GM23338 (cell line): ENCODE measurements around the gene RAPGEF5. TPM values are rescaled to one million over a fixed set of nuclear protein-coding genes. Genes with fewer than 3 reads are reported as not detected.

ENCODE experiments used
- ATAC-seq: fragments of 200-7000 bp; cut with Tn5 transposase; 3 replicates; pipeline ENCODE4 v1.9.1; 2020
- DNase-seq: peaks from one replicate; pipeline ENCODE4 v3.0.0-alpha.2; 2015; ENCODE audit warnings: low spot score
- H2AFZ ChIP-seq: fragments of 200-600 bp; sonication (generic); 2 replicates; pipeline ENCODE4 v1.8.0; 2016; ENCODE audit warnings: antibody characterized with exemption, mild to moderate bottlenecking, moderate library complexity
- H3F3A ChIP-seq: fragments of 200-600 bp; sonication (generic); replicated peaks from 2 replicates; pipeline ENCODE4 v1.8.0; 2017; ENCODE audit warnings: antibody characterized with exemption, mixed run types, low read depth
- H3K27ac ChIP-seq: fragments of 200-600 bp; sonication (generic); 2 replicates; pipeline ENCODE4 v1.6.1; 2016; ENCODE audit warnings: low read depth
- H3K27me3 ChIP-seq: fragments of 200-600 bp; sonication (generic); 2 replicates; pipeline ENCODE4 v1.8.0; 2016; ENCODE audit warnings: mild to moderate bottlenecking, mixed run types, moderate library complexity; ENCODE audit not compliant: insufficient read depth
- H3K36me3 ChIP-seq: fragments of 200-600 bp; sonication (generic); 2 replicates; pipeline ENCODE4 v1.8.0; 2016; ENCODE audit warnings: mild to moderate bottlenecking; ENCODE audit not compliant: insufficient read depth
- H3K4me1 ChIP-seq: fragments of 200-600 bp; sonication (generic); 2 replicates; pipeline ENCODE4 v1.8.0; 2016; ENCODE audit warnings: mild to moderate bottlenecking, moderate library complexity; ENCODE audit not compliant: insufficient read depth
- H3K4me2 ChIP-seq: fragments of 200-600 bp; sonication (generic); 2 replicates; pipeline ENCODE4 v1.7.1; 2017; ENCODE audit warnings: mixed run types
- H3K4me3 ChIP-seq: fragments of 200-600 bp; sonication (generic); 2 replicates; pipeline ENCODE4 v1.6.1; 2016; ENCODE audit warnings: mixed run types
- H3K79me2 ChIP-seq: fragments of 200-600 bp; sonication (generic); replicated peaks from 2 replicates; pipeline ENCODE4 v1.8.0; 2017; ENCODE audit warnings: mild to moderate bottlenecking; ENCODE audit not compliant: insufficient read depth
- H3K9me2 ChIP-seq: fragments of 200-600 bp; sonication (generic); 2 replicates; pipeline ENCODE4 v1.8.0; 2017; ENCODE audit not compliant: insufficient read depth
- H4K20me1 ChIP-seq: fragments of 200-600 bp; sonication (generic); replicated peaks from 2 replicates; pipeline ENCODE4 v1.8.0; 2017; ENCODE audit warnings: mild to moderate bottlenecking; ENCODE audit not compliant: insufficient read depth
- H3K27ac Mint-ChIP-seq: 2 replicates; pipeline ENCODE4 v1.8.0; 2020; ENCODE audit warnings: inconsistent platforms, mild to moderate bottlenecking, moderate library complexity, mixed read lengths
- H3K27me3 Mint-ChIP-seq: 3 replicates; pipeline ENCODE4 v1.8.0; 2022; ENCODE audit warnings: low read depth, mild to moderate bottlenecking, moderate library complexity, mixed read lengths, inconsistent platforms; ENCODE audit not compliant: insufficient read depth, poor library complexity
- H3K36me3 Mint-ChIP-seq: 3 replicates; pipeline ENCODE4 v1.8.0; 2021; ENCODE audit warnings: low read depth, mild to moderate bottlenecking, inconsistent platforms, moderate library complexity, mixed read lengths
- H3K4me1 Mint-ChIP-seq: 3 replicates; pipeline ENCODE4 v1.8.0; 2020; ENCODE audit warnings: mild to moderate bottlenecking, inconsistent platforms, mixed read lengths
- H3K4me3 Mint-ChIP-seq: 3 replicates; pipeline ENCODE4 v1.8.0; 2021; ENCODE audit warnings: moderate library complexity, mild to moderate bottlenecking, inconsistent platforms, mixed read lengths
- H3K9me3 Mint-ChIP-seq: 3 replicates; pipeline ENCODE4 v1.8.0; 2020; ENCODE audit warnings: moderate library complexity, mild to moderate bottlenecking, inconsistent platforms, mixed read lengths
- CREB1 ChIP-seq: fragments of 250-450 bp; sonication (Bioruptor Pico); IDR thresholded peaks from 2 replicates; pipeline ENCODE4 v1.5.0; 2020; ENCODE audit warnings: low read depth, mild to moderate bottlenecking, moderate library complexity
- CTCF ChIP-seq, 2 experiments: fragments of 200-600 bp in 1 of 2; sonication (generic) in 1 of 2; conservative IDR thresholded peaks; 2 replicates each; pipeline versions ENCODE4 v1.5.1 to v1.6.1; 2016 to 2017; ENCODE audit warnings: antibody characterized with exemption in 2 of 2, low read depth in 2 of 2, mild to moderate bottlenecking in 2 of 2, moderate library complexity in 1 of 2
- ETS1 ChIP-seq: IDR thresholded peaks from 2 replicates; pipeline ENCODE4 v1.6.1; 2016; ENCODE audit warnings: antibody characterized with exemption
- EZH2 ChIP-seq: fragments of 200-600 bp; sonication (generic); IDR thresholded peaks from one replicate; pipeline ENCODE4 v1.8.0; 2017; ENCODE audit warnings: antibody characterized with exemption, mild to moderate bottlenecking, low read depth; ENCODE audit not compliant: unreplicated experiment
- EZH2phosphoT487 ChIP-seq: fragments of 200-600 bp; sonication (generic); IDR thresholded peaks from one replicate; pipeline ENCODE4 v1.8.1; 2018; ENCODE audit warnings: antibody characterized with exemption; ENCODE audit not compliant: unreplicated experiment
- JUNB ChIP-seq: IDR thresholded peaks from one replicate; pipeline ENCODE4 v1.6.1; 2016; ENCODE audit warnings: antibody characterized with exemption; ENCODE audit not compliant: unreplicated experiment
- NANOG ChIP-seq: IDR thresholded peaks from 2 replicates; pipeline ENCODE4 v1.6.1; 2016; ENCODE audit warnings: antibody characterized with exemption, borderline replicate concordance
- POLR2AphosphoS5 ChIP-seq: IDR thresholded peaks from 2 replicates; pipeline ENCODE4 v1.6.1; 2016; ENCODE audit warnings: antibody characterized with exemption, low read depth
- REST ChIP-seq: IDR thresholded peaks from one replicate; pipeline ENCODE4 v1.6.1; 2018; ENCODE audit warnings: antibody characterized with exemption; ENCODE audit not compliant: unreplicated experiment
- STAT1 ChIP-seq: IDR thresholded peaks from one replicate; pipeline ENCODE4 v1.6.1; 2016; ENCODE audit warnings: antibody characterized with exemption; ENCODE audit not compliant: unreplicated experiment
- ZNF114 ChIP-seq: fragments of 250-450 bp; sonication (Bioruptor Pico); IDR thresholded peaks from 2 replicates; pipeline ENCODE4 v1.5.0; 2020; ENCODE audit warnings: mild to moderate bottlenecking, moderate library complexity
- ZNF331 ChIP-seq: fragments of 250-450 bp; sonication (Bioruptor Pico); IDR thresholded peaks from 2 replicates; pipeline ENCODE4 v1.5.0; 2020; ENCODE audit warnings: low read depth, mild to moderate bottlenecking, moderate library complexity
- ZNF462 ChIP-seq: fragments of 250-450 bp; sonication (Bioruptor Pico); IDR thresholded peaks from 2 replicates; pipeline ENCODE4 v1.5.0; 2020; ENCODE audit warnings: mild to moderate bottlenecking, moderate library complexity
- polyA plus RNA-seq: library from polyadenylated mRNA; unstranded; fragments of >200 nt; fragmentation: Nextera tagmentation; extraction: Ambion mirVana; gene quantifications from 2 replicates; pipeline ENCODE4 v1.2.1, GENCODE V29; 2016
- total RNA-seq: library from RNA; depleted of rRNA; stranded (reverse); fragments of >200 nt; shearing (Covaris generic); gene quantifications from 2 replicates; pipeline ENCODE4 v1.2.3, GENCODE V29; 2014

The RAPGEF5 gene
- total and polyA plus RNA-seq, 2 experiments from 2014 or later, result 6.3 to 13.1 TPM

DNA sequence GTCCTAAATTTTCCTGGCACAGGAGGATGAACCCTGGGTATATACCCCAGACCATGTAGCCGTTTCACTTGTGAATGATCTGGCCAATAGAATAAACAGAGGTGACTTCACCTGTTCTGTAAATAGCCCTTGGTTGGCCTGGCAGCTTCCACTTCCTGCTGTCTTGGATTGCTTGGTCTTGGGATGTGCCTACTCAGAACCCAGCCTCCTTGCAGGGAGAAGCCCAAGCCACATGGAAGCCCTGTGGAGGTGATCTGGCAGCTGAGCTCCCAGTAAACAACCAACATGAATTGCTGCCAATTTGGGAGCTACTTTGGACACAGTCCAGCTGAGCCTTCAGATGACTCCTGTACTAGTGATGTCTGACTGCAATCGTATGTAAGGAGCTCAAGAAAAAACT lies 4.8 kb upstream of the RAPGEF5 start:
- H3K4me3 Mint-ChIP-seq, result no peak overlapping the region
- H3K4me2 ChIP-seq, result no peak overlapping the region
- H3K4me1 Mint-ChIP-seq, result peaks cover 9% of the 10 kb centered on the region
- H3K27me3 Mint-ChIP-seq, result peaks cover 14% of the 10 kb centered on the region
- no peaks in the 10 kb centered on the region for H3K36me3 ChIP-seq
- peaks cover 8% of the 10 kb centered on the region for H3K4me1 ChIP-seq
- ATAC-seq (no peak), DNase-seq (no peak)
- H3K36me3 Mint-ChIP-seq, result no peaks in the 10 kb centered on the region
- H3F3A ChIP-seq, result 0 out of 2 replicates have a peak, but pooled peaks cover 6% of the 10 kb centered on the region
- no peak overlapping the region for H2AFZ ChIP-seq
- peaks cover 12% of the 10 kb centered on the region; the same call in 1 of the 2 replicates for H3K9me2 ChIP-seq
- H3K27ac ChIP-seq, result no peak overlapping the region
- H3K79me2 ChIP-seq, result no peaks in the 10 kb centered on the region
- no peak overlapping the region for H3K4me3 ChIP-seq
- H4K20me1 ChIP-seq, result no peaks in the 10 kb centered on the region
- H3K9me3 Mint-ChIP-seq, result no peaks in the 10 kb centered on the region
- no peak overlapping the region for H3K27ac Mint-ChIP-seq
- peaks cover 13% of the 10 kb centered on the region for H3K27me3 ChIP-seq
- TF ChIP-seq ETS1 (no peak), EZH2phosphoT487 (no peak), EZH2 (no peak), CTCF (conservative IDR thresholded peaks at IDR 0.05; ENCODE audit: low read depth in 2 of 2) (no peak), NANOG (no peak), JUNB (no peak), CREB1 (no peak), ZNF462 (no peak), ZNF114 (CRISPR knock-in tag) (no peak), POLR2AphosphoS5 (no peak), ZNF331 (CRISPR knock-in tag) (no peak), REST (no peak), STAT1 (no peak)
